Astrocyte (in vitro differentiated cells and primary cell): ENCODE data around the gene PCNT.

Experiments
- EZH2 ChIP-seq: IDR thresholded peaks from 2 replicates; pipeline ENCODE4 v1.6.1; 2012; ENCODE audit warnings: mild to moderate bottlenecking, low read length, inconsistent platforms; ENCODE audit not compliant: insufficient read depth
- TF ChIP-seq, protein P1 (sequence below): IDR thresholded peaks from 2 replicates; pipeline ENCODE4 v1.5.1; 2011; ENCODE audit warnings: low read depth, mild to moderate bottlenecking, inconsistent platforms, low read length, moderate library complexity; ENCODE audit not compliant: insufficient read depth

DNA sequence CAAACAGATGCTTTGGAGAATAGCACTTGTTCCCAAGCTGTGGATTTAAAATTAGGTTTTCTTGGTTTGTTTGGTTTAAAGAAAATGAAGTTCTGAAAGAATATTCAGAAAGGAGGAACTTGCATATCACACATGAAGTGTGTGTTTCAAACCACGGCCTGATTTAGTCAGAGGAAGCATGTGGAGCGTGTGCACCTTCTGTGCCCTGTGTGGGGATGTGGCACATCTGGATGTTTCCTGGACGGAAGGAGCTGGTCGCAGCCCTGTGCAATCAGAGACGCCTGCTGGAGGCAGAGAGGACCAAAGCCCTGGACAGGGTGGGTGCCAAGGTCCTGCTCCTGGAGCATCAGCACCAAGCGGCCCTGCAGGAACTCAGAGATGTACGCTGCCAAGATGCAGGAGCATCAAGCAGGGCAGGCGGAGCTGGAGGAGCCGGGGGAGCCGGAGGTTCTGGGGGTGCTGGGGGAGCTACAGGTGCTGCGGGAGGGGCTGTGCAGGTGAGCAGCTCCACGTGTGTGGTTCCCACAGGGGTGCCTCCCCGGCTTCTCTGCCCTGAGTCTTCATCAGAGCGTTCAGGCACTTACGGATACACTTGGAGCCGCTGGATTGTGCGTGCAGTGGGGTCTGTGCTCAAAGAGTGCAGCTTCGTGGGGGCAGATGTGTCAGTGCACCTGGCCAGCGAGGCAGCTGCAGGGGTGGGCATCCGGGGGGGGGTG lies 45.7 kb downstream of the PCNT start:
- TF ChIP-seq, protein P1, sequence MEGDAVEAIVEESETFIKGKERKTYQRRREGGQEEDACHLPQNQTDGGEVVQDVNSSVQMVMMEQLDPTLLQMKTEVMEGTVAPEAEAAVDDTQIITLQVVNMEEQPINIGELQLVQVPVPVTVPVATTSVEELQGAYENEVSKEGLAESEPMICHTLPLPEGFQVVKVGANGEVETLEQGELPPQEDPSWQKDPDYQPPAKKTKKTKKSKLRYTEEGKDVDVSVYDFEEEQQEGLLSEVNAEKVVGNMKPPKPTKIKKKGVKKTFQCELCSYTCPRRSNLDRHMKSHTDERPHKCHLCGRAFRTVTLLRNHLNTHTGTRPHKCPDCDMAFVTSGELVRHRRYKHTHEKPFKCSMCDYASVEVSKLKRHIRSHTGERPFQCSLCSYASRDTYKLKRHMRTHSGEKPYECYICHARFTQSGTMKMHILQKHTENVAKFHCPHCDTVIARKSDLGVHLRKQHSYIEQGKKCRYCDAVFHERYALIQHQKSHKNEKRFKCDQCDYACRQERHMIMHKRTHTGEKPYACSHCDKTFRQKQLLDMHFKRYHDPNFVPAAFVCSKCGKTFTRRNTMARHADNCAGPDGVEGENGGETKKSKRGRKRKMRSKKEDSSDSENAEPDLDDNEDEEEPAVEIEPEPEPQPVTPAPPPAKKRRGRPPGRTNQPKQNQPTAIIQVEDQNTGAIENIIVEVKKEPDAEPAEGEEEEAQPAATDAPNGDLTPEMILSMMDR, result no peak
- no peak for TF ChIP-seq EZH2
